GM19468 (cell line): ENCODE measurements around the gene PADI1.

Source experiments
- ATAC-seq: cut with Tn5 transposase; IDR thresholded peaks from one replicate; pipeline ENCODE4 v1.9.1; 2021; ENCODE audit warnings: mild to moderate bottlenecking, moderate library complexity, moderate number of reproducible peaks; ENCODE audit not compliant: unreplicated experiment; ENCODE audit errors: extremely low read depth

The PADI1 gene

GRCh38 chr1:17287130-17287776 is 82.3 kb downstream of the PADI1 start:
- ATAC-seq: no peak

GRCh38 chr1:17289721-17290120 is 84.8 kb downstream of the PADI1 start:
- ATAC-seq: no peak

DNA sequence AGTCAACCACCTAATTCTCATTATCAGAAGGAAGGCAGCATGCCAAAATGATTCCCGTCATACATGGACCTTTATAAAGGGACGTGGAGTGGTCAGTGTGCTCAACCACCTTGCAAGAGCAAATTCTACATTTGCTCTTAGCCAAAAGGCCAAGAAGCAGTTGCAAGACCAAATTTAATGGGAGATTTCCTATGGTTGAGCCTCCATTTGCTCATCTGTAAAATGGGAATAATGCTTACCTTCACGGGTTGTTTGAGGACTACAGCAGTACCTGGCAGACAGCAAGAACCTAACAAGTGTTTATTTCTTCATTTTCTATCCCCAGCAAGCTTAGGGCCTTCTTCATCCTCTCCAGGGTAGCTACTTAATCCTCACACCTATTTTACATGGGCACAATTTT is 85.6 kb downstream of the PADI1 start:
- ATAC-seq: no peak

DNA sequence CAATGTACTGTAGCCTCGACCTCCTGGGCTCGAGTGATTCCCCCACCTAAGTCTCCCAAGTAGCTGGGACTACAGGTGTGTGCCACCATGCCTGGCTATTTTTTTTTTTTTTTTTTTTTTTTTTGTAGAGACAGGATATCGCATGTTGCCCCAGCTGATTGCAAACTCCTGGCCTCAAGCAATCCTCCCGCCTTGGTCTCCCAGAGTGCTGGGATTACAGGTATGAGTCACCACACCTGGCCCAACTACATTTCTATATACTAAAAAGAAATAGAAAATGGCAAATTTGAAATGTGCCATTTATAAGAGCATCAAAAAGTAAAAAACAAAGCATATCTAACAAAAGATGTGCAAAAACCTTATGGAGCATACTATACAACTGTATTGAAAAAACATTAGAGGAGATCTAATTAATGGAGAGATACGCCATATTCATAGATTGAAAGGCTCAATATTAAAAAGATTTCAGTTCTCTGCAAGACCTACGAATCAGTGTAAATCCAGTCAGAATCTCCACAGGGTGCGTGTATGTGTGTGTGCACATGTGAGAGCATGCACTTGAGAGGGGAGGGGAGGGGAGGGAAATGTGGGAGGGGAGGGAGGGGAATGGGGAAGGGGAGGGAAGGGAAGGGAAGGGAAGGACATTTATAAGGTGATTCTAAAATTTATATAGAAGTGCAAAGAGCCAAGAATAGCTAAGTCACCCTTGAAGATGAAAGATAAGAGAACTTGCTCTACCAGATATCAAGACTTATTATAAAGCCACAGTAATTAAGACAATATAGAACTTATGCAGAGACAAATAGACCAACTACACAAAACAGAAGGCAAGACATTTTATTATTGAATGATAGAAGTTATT is 87.6 kb downstream of the PADI1 start:
- ATAC-seq: no peak

GRCh38 chr1:17293681-17294425 is 88.9 kb downstream of the PADI1 start:
- no peak for ATAC-seq

DNA sequence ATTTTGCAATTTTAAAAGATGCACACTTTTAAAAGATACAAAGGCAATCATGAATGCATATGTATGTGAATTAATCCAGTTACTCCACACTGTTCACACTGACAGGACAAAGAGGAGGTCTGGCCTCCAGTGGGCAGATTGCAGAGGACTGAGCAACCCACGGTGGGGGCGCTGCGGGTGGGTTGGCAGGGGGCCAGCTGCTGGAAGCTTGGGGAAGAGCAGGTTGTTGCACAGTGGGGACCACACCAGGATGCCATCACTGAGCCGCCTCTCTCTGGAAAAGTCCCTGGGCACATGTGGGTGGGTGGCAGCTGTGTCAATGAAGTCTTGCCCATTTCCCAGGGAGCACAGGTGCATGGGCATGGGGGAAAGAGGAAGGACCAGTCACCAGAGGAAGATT is 90.4 kb downstream of the PADI1 start:
- no peak for ATAC-seq
